ENCODE results near the gene EPHB2. TPM values are rescaled to one million over a fixed set of nuclear protein-coding genes. Genes with fewer than 3 reads are reported as not detected.

EPHB2 gene
- total RNA-seq, 1 experiment from 2014 or later: 18.5 TPM

- TF ChIP-seq, protein P1, sequence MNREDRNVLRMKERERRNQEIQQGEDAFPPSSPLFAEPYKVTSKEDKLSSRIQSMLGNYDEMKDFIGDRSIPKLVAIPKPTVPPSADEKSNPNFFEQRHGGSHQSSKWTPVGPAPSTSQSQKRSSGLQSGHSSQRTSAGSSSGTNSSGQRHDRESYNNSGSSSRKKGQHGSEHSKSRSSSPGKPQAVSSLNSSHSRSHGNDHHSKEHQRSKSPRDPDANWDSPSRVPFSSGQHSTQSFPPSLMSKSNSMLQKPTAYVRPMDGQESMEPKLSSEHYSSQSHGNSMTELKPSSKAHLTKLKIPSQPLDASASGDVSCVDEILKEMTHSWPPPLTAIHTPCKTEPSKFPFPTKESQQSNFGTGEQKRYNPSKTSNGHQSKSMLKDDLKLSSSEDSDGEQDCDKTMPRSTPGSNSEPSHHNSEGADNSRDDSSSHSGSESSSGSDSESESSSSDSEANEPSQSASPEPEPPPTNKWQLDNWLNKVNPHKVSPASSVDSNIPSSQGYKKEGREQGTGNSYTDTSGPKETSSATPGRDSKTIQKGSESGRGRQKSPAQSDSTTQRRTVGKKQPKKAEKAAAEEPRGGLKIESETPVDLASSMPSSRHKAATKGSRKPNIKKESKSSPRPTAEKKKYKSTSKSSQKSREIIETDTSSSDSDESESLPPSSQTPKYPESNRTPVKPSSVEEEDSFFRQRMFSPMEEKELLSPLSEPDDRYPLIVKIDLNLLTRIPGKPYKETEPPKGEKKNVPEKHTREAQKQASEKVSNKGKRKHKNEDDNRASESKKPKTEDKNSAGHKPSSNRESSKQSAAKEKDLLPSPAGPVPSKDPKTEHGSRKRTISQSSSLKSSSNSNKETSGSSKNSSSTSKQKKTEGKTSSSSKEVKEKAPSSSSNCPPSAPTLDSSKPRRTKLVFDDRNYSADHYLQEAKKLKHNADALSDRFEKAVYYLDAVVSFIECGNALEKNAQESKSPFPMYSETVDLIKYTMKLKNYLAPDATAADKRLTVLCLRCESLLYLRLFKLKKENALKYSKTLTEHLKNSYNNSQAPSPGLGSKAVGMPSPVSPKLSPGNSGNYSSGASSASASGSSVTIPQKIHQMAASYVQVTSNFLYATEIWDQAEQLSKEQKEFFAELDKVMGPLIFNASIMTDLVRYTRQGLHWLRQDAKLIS (CRISPR knock-in tag; IDR thresholded peaks at IDR 0.05; ENCODE audit: borderline replicate concordance): no peak
- TF ChIP-seq ZBTB43 (CRISPR knock-in tag; IDR thresholded peaks at IDR 0.05): no peak
- no peak for TF ChIP-seq HMGA2 (CRISPR knock-in tag; IDR thresholded peaks at IDR 0.05)
- TF ChIP-seq ATF1 (CRISPR knock-in tag; IDR thresholded peaks at IDR 0.05): no peak
- TF ChIP-seq, protein P2, sequence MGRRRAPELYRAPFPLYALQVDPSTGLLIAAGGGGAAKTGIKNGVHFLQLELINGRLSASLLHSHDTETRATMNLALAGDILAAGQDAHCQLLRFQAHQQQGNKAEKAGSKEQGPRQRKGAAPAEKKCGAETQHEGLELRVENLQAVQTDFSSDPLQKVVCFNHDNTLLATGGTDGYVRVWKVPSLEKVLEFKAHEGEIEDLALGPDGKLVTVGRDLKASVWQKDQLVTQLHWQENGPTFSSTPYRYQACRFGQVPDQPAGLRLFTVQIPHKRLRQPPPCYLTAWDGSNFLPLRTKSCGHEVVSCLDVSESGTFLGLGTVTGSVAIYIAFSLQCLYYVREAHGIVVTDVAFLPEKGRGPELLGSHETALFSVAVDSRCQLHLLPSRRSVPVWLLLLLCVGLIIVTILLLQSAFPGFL (CRISPR knock-in tag; IDR thresholded peaks at IDR 0.05; ENCODE audit: borderline replicate concordance): no peak
- TF ChIP-seq TEAD4 (CRISPR knock-in tag; IDR thresholded peaks at IDR 0.05): no peak
These were observed 200.5 kb downstream of the EPHB2 start (continued) for GRCh38 chr1:22910986-22911651.

DNA sequence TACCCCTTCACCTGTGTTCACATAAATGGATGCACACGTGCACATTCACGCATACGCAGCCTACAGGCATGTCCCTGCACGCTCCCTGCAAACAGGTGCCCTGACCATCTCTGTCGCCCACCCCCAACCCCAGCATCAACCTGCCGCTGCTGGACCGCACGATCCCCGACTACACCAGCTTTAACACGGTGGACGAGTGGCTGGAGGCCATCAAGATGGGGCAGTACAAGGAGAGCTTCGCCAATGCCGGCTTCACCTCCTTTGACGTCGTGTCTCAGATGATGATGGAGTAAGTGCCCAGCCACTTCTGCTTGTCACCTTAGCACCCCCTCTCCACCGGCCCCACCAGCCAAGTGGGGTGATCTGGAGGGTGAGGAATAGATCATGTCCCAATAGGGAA, 201.7 kb downstream of the EPHB2 start:
- ChIA-PET CTCF (no interaction called here), POLR2A (no interaction called here)
- Mint-ChIP-seq H3K4me3 (no peak overlapping the region), H3K9me3 (no peaks in the 10 kb centered on the region), H3K27ac (no peak overlapping the region), H3K4me1 (no peaks in the 10 kb centered on the region), H3K36me3 (no peaks in the 10 kb centered on the region), H3K27me3 (ENCODE audit: low read depth) (no peaks in the 10 kb centered on the region)
- ATAC-seq (no peak), DNase-seq (ENCODE audit: low spot score) (no peak)
- TF ChIP-seq NR1H2 (CRISPR knock-in tag; IDR thresholded peaks at IDR 0.05): no peak
- TF ChIP-seq, protein P1 (CRISPR knock-in tag; IDR thresholded peaks at IDR 0.05; ENCODE audit: borderline replicate concordance): no peak
- no peak for TF ChIP-seq ZBTB21 (CRISPR knock-in tag; IDR thresholded peaks at IDR 0.05; ENCODE audit: borderline replicate concordance)
- TF ChIP-seq ZNF416 (CRISPR knock-in tag; IDR thresholded peaks at IDR 0.05): no peak
- no peak for TF ChIP-seq ZNF396 (CRISPR knock-in tag; IDR thresholded peaks at IDR 0.05; ENCODE audit: borderline replicate concordance)
- no peak for TF ChIP-seq CREM (CRISPR knock-in tag; IDR thresholded peaks at IDR 0.05)
- TF ChIP-seq ZNF317 (CRISPR knock-in tag; IDR thresholded peaks at IDR 0.05; ENCODE audit: borderline replicate concordance, low read depth): no peak
- TF ChIP-seq, protein P3, sequence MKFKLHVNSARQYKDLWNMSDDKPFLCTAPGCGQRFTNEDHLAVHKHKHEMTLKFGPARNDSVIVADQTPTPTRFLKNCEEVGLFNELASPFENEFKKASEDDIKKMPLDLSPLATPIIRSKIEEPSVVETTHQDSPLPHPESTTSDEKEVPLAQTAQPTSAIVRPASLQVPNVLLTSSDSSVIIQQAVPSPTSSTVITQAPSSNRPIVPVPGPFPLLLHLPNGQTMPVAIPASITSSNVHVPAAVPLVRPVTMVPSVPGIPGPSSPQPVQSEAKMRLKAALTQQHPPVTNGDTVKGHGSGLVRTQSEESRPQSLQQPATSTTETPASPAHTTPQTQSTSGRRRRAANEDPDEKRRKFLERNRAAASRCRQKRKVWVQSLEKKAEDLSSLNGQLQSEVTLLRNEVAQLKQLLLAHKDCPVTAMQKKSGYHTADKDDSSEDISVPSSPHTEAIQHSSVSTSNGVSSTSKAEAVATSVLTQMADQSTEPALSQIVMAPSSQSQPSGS (CRISPR knock-in tag; IDR thresholded peaks at IDR 0.05; ENCODE audit: borderline replicate concordance, low read depth): no peak
- no peak for TF ChIP-seq MLX (CRISPR knock-in tag; IDR thresholded peaks at IDR 0.05)
- TF ChIP-seq, protein P4, sequence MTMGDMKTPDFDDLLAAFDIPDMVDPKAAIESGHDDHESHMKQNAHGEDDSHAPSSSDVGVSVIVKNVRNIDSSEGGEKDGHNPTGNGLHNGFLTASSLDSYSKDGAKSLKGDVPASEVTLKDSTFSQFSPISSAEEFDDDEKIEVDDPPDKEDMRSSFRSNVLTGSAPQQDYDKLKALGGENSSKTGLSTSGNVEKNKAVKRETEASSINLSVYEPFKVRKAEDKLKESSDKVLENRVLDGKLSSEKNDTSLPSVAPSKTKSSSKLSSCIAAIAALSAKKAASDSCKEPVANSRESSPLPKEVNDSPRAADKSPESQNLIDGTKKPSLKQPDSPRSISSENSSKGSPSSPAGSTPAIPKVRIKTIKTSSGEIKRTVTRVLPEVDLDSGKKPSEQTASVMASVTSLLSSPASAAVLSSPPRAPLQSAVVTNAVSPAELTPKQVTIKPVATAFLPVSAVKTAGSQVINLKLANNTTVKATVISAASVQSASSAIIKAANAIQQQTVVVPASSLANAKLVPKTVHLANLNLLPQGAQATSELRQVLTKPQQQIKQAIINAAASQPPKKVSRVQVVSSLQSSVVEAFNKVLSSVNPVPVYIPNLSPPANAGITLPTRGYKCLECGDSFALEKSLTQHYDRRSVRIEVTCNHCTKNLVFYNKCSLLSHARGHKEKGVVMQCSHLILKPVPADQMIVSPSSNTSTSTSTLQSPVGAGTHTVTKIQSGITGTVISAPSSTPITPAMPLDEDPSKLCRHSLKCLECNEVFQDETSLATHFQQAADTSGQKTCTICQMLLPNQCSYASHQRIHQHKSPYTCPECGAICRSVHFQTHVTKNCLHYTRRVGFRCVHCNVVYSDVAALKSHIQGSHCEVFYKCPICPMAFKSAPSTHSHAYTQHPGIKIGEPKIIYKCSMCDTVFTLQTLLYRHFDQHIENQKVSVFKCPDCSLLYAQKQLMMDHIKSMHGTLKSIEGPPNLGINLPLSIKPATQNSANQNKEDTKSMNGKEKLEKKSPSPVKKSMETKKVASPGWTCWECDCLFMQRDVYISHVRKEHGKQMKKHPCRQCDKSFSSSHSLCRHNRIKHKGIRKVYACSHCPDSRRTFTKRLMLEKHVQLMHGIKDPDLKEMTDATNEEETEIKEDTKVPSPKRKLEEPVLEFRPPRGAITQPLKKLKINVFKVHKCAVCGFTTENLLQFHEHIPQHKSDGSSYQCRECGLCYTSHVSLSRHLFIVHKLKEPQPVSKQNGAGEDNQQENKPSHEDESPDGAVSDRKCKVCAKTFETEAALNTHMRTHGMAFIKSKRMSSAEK (CRISPR knock-in tag; IDR thresholded peaks at IDR 0.05; ENCODE audit: borderline replicate concordance): no peak
- no peak for TF ChIP-seq CTCF (IDR thresholded peaks at IDR 0.05)
